ENCODE measurements around the gene CNOT6L. TPM values are rescaled to one million over a fixed set of nuclear protein-coding genes. Genes with fewer than 3 reads are reported as not detected.
A peak's percentile ranks its signal among the peaks of the same experiment; 100 is the strongest.

Gene CNOT6L
- polyA plus RNA-seq, 1 of the 3 experiments (the other 2 are of a cell fraction), result 2.8 TPM

DNA sequence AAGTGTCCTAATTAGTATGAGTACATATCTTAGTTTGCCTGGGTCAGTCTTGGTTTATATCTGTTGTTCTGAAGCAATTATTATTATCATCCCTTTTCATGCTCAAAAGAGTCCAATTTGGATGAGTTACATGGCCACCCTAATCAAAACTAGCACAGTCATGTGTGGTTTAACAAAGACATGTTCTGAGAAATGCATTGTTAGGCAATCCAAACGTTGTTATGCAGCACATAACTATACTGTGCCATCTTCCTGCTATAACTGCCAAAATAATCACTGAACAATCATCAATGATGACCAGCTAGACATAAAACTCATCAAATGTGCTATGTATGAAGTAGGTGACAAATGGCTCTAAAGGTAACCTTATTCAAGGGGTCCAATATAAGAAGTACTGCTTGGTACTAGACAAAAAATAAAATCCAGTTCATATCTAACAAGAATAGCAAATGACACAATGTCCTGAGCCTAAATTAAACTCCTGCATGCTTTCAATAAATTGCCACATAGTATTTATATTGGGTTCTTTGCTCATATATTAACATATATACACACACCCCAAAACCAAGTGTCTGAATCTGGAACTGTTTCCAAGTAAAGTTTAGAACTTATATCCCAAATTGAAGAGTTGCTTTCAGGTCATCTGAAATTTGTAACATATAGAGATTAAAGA, 41.9 kb downstream of the CNOT6L start:
- no peak overlapping the region for H3K4me3 ChIP-seq (ENCODE audit: low read depth in 2 of 2, low read length in 1 of 2)
- no peaks in the 10 kb centered on the region for H3K9me2 ChIP-seq
- peaks cover 0 to 2% of the 10 kb centered on the region in 2 experiments; a peak in 2 of 4 replicates for H3K4me1 ChIP-seq (ENCODE audit: control insufficient read depth in 1 of 2, insufficient read depth in 2 of 2, low read depth in 1 of 2, low read length in 1 of 2)
- TF ChIP-seq ELF1 (IDR thresholded peaks at IDR 0.05), result no peak
- TF ChIP-seq IRF3 (IDR thresholded peaks at IDR 0.05; ENCODE audit: low read depth, low read length), result no peak
- TF ChIP-seq TAF1 (IDR thresholded peaks at IDR 0.05; ENCODE audit: borderline replicate concordance, low read depth, low read length), result no peak
- TF ChIP-seq USF1 (IDR thresholded peaks at IDR 0.05; ENCODE audit: borderline replicate concordance, low read depth), result no peak
- no peak for TF ChIP-seq EP300 (IDR thresholded peaks at IDR 0.05; ENCODE audit: borderline replicate concordance in 1 of 2, low read depth in 1 of 2, low read length in 1 of 2)
- TF ChIP-seq, protein P1, sequence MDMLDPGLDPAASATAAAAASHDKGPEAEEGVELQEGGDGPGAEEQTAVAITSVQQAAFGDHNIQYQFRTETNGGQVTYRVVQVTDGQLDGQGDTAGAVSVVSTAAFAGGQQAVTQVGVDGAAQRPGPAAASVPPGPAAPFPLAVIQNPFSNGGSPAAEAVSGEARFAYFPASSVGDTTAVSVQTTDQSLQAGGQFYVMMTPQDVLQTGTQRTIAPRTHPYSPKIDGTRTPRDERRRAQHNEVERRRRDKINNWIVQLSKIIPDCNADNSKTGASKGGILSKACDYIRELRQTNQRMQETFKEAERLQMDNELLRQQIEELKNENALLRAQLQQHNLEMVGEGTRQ (IDR thresholded peaks at IDR 0.05; ENCODE audit: borderline replicate concordance, low read depth, low read length), result no peak
- TF ChIP-seq SIN3A (IDR thresholded peaks at IDR 0.05; ENCODE audit: borderline replicate concordance, low read depth, low read length), result no peak
- TF ChIP-seq TEAD4 (IDR thresholded peaks at IDR 0.05; ENCODE audit: borderline replicate concordance, insufficient read depth), result no peak
- TF ChIP-seq, protein P2, sequence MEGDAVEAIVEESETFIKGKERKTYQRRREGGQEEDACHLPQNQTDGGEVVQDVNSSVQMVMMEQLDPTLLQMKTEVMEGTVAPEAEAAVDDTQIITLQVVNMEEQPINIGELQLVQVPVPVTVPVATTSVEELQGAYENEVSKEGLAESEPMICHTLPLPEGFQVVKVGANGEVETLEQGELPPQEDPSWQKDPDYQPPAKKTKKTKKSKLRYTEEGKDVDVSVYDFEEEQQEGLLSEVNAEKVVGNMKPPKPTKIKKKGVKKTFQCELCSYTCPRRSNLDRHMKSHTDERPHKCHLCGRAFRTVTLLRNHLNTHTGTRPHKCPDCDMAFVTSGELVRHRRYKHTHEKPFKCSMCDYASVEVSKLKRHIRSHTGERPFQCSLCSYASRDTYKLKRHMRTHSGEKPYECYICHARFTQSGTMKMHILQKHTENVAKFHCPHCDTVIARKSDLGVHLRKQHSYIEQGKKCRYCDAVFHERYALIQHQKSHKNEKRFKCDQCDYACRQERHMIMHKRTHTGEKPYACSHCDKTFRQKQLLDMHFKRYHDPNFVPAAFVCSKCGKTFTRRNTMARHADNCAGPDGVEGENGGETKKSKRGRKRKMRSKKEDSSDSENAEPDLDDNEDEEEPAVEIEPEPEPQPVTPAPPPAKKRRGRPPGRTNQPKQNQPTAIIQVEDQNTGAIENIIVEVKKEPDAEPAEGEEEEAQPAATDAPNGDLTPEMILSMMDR (IDR thresholded peaks at IDR 0.05), result no peak
- no peak for TF ChIP-seq FOXJ3 (CRISPR knock-in tag; IDR thresholded peaks at IDR 0.05)
- TF ChIP-seq MEF2A (IDR thresholded peaks at IDR 0.05; ENCODE audit: borderline replicate concordance, low read depth), result no peak
- no peak for TF ChIP-seq POLR2AphosphoS5 (IDR thresholded peaks at IDR 0.05; ENCODE audit: low read depth, low read length)
- no peak for TF ChIP-seq TCF12 (IDR thresholded peaks at IDR 0.05)
- TF ChIP-seq EZH2phosphoT487 (IDR thresholded peaks at IDR 0.05; ENCODE audit: borderline replicate concordance, low read depth), result no peak
- no peak for TF ChIP-seq JUND (IDR thresholded peaks at IDR 0.05)
- no peak for TF ChIP-seq MXI1 (IDR thresholded peaks at IDR 0.05; ENCODE audit: low read depth, low read length)
- TF ChIP-seq NRF1 (IDR thresholded peaks at IDR 0.05; ENCODE audit: low read depth, low read length), result no peak
- TF ChIP-seq NFIC (IDR thresholded peaks at IDR 0.05; ENCODE audit: borderline replicate concordance), result no peak
- no peak overlapping the region for H2AFZ ChIP-seq (ENCODE audit: low read depth)
- peaks cover 29% of the 10 kb centered on the region for H3K79me2 ChIP-seq (ENCODE audit: insufficient read depth)
- no peak overlapping the region for H3K9ac ChIP-seq
- no peaks in the 10 kb centered on the region for H3K27me3 ChIP-seq (ENCODE audit: insufficient read depth)
- peak overlapping the region in 1 of 2 experiments; percentile 84; a peak in 2 of 4 replicates for H3K27ac ChIP-seq (ENCODE audit: low read depth in 2 of 2, low read length in 1 of 2)
- no peak overlapping the region for H3K4me2 ChIP-seq
- peaks cover 4 to 15% of the 10 kb centered on the region in 2 experiments for H3K36me3 ChIP-seq (replicated peaks in 1 of 2; ENCODE audit: control insufficient read depth in 1 of 2, insufficient read depth in 2 of 2, low read length in 1 of 2)
- CTCF ChIA-PET, result no interaction called here
- no peaks in the 10 kb centered on the region for H3K9me3 ChIP-seq
- no peaks in the 10 kb centered on the region for H3F3A ChIP-seq (replicated peaks; ENCODE audit: insufficient read depth)
- DNase-seq, result peak; percentile 7
- POLR2A ChIA-PET, result no interaction called here
- 41% methylated on average over 1 of the region's 1 CpG for WGBS (ENCODE audit: low lambda C conversion rate)
- 0 out of 2 replicates have a peak, but pooled peaks cover under 1% of the 10 kb centered on the region for H4K20me1 ChIP-seq (ENCODE audit: insufficient read depth)
